Gastrocnemius medialis (tissue), 4 donors: ENCODE data around the gene GRIK4.

Experiments used
- POLR2A ChIP-seq, 2 donors: fragments of 450-650 bp; IDR thresholded peaks; one replicate each; pipeline ENCODE4 v1.6.1; 2017; ENCODE audit warnings: antibody characterized with exemption in 2 of 2, mild to moderate bottlenecking in 2 of 2, moderate library complexity in 2 of 2
- TF ChIP-seq, protein P1 (sequence below), 5 experiments: fragments of 450-650 bp in 3 of 5; fragments of 200-600 bp in 2 of 5; sonication (generic) in 2 of 5; IDR thresholded peaks in 4 of 5; conservative IDR thresholded peaks in 1 of 5; 1 replicate in 4 of 5; 2 replicates in 1 of 5; pipeline ENCODE4 v1.5.1; 2016 to 2019; ENCODE audit warnings: antibody characterized with exemption in 5 of 5, mild to moderate bottlenecking in 3 of 5, moderate library complexity in 3 of 5

DNA sequence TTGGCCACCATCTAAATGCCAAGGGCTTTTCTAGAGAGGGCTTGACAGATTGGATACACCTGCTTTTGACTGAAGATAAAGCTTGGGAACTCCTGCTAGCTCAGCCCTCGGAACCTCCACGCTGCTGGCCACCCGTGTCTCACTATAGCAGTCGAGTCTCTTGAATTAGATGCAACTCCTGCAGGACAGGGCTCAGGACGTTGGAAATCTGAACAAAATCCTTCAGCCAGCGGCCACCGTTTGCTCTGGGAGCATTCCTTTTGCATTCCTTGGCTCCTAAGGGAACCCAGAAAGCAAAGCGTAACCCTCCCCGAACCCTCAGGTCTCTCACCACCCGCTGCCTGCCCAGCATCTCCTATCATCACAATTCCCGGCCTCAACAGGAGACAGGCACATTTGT is 77.8 kb downstream of the GRIK4 start:
- TF ChIP-seq POLR2A (IDR thresholded peaks at IDR 0.05) = no peak
- TF ChIP-seq, protein P1, sequence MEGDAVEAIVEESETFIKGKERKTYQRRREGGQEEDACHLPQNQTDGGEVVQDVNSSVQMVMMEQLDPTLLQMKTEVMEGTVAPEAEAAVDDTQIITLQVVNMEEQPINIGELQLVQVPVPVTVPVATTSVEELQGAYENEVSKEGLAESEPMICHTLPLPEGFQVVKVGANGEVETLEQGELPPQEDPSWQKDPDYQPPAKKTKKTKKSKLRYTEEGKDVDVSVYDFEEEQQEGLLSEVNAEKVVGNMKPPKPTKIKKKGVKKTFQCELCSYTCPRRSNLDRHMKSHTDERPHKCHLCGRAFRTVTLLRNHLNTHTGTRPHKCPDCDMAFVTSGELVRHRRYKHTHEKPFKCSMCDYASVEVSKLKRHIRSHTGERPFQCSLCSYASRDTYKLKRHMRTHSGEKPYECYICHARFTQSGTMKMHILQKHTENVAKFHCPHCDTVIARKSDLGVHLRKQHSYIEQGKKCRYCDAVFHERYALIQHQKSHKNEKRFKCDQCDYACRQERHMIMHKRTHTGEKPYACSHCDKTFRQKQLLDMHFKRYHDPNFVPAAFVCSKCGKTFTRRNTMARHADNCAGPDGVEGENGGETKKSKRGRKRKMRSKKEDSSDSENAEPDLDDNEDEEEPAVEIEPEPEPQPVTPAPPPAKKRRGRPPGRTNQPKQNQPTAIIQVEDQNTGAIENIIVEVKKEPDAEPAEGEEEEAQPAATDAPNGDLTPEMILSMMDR (IDR thresholded peaks at IDR 0.05 in 4 of 5, conservative IDR thresholded peaks at IDR 0.05 in 1 of 5) = no peak
